HepG2 (cell line): ENCODE data around the gene BRIP1.

Source experiments
- CTCF ChIP-seq: sonication (generic); formaldehyde crosslinking; IDR thresholded peaks from 2 replicates; pipeline ENCODE4 v1.5.0; 2020; ENCODE audit warnings: mild to moderate bottlenecking, missing genetic modification reagents, moderate library complexity
- ETV5 ChIP-seq: IDR thresholded peaks from 2 replicates; pipeline ENCODE4 v1.6.1; 2018; ENCODE audit warnings: missing biosample characterization, missing genetic modification reagents, inconsistent platforms, borderline replicate concordance
- POLR2AphosphoS2 ChIP-seq: IDR thresholded peaks from 2 replicates; pipeline ENCODE4 v1.6.1; 2011; ENCODE audit warnings: low read depth, low read length, improper control_type of control experiment
- TAF1 ChIP-seq: sonication (generic); formaldehyde crosslinking; IDR thresholded peaks from 2 replicates; pipeline ENCODE4 v1.4.0; 2020; ENCODE audit warnings: missing genetic modification reagents
- ZNF121 ChIP-seq: sonication (generic); formaldehyde crosslinking; IDR thresholded peaks from 2 replicates; pipeline ENCODE4 v1.5.0; 2020; ENCODE audit warnings: mild to moderate bottlenecking, missing genetic modification reagents
- TF ChIP-seq, protein P1 (sequence below): IDR thresholded peaks from 2 replicates; pipeline ENCODE4 v1.6.1; 2016; ENCODE audit warnings: mild to moderate bottlenecking, missing biosample characterization, missing genetic modification reagents

- TF ChIP-seq ETV5 (CRISPR knock-in tag) (no peak), CTCF (no peak), TAF1 (CRISPR knock-in tag) (no peak), ZNF121 (CRISPR knock-in tag) (no peak), POLR2AphosphoS2 (no peak)
- TF ChIP-seq, protein P1, sequence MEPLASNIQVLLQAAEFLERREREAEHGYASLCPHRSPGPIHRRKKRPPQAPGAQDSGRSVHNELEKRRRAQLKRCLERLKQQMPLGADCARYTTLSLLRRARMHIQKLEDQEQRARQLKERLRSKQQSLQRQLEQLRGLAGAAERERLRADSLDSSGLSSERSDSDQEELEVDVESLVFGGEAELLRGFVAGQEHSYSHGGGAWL (CRISPR knock-in tag): no peak
These were observed 29.7 kb downstream of the BRIP1 start for GRCh38 chr17:61833536-61834193.
